Nephron progenitor cell (in vitro differentiated cells): ENCODE measurements around the gene USP7.

ENCODE experiments used
- DNase-seq: peaks from one replicate; pipeline ENCODE4 v3.0.0; 2021
- H3K27ac Mint-ChIP-seq: 2 replicates; pipeline ENCODE4 v1.8.0; 2021; ENCODE audit warnings: mild to moderate bottlenecking, moderate library complexity, mixed read lengths
- H3K27me3 Mint-ChIP-seq: 2 replicates; pipeline ENCODE4 v1.8.0; 2021; ENCODE audit warnings: mild to moderate bottlenecking, low read depth, mixed read lengths; ENCODE audit not compliant: poor library complexity
- H3K36me3 Mint-ChIP-seq: 2 replicates; pipeline ENCODE4 v1.8.0; 2021; ENCODE audit warnings: low read depth, mixed read lengths
- H3K4me1 Mint-ChIP-seq: 2 replicates; pipeline ENCODE4 v1.8.0; 2021; ENCODE audit warnings: mixed read lengths
- H3K4me3 Mint-ChIP-seq: 2 replicates; pipeline ENCODE4 v1.8.0; 2021; ENCODE audit warnings: mild to moderate bottlenecking, moderate library complexity, mixed read lengths
- H3K9me3 Mint-ChIP-seq: 2 replicates; pipeline ENCODE4 v1.8.0; 2021; ENCODE audit warnings: mild to moderate bottlenecking, moderate library complexity, mixed read lengths
- TF ChIP-seq, protein P1 (sequence below): fragments of 200-600 bp; sonication (generic); IDR thresholded peaks from 2 replicates; pipeline ENCODE4 v1.5.0; 2021; ENCODE audit warnings: antibody characterized with exemption

USP7 gene

DNA sequence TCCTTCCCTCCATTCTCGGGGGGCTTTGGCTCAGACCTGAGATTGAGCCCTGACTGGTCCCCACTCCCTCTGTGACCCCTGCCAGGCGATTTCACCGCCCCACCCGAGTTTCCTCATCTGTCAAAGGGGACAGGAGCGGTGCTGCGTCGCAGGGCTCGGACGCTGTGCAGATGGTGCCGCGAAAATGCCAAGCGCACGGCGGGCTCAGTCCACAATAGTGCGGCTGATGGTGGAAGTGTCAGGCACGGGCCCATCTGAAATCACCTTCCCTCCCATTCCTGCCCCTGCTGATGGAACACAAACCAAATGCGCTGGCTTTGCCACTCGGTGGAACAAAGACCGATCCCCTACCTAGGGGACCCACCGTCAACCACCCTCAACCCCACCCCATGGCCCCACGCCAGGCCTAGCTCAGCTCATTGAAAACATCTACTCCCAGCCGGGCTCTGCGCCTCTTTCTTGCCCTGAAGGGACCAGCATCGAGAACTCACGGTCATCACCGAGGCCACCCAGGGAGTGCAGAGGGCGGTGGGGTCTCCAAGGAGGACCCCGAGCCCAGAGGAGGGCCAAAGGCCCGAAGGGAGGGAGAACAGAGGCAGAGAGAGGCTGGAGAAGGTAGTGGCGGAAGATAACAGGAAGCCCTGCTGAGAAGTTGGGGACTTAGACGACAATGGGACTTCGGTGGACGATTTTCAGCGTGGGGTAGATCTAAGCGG is 96.3 kb downstream of the USP7 start:
- Mint-ChIP-seq H3K9me3 (no peaks in the 10 kb centered on the region), H3K4me1 (peaks cover 65% of the 10 kb centered on the region), H3K27me3 (peaks cover 3% of the 10 kb centered on the region), H3K27ac (peak overlapping the region; percentile 58), H3K36me3 (peaks cover under 1% of the 10 kb centered on the region), H3K4me3 (peak overlapping the region; percentile 93)
- TF ChIP-seq, protein P1, sequence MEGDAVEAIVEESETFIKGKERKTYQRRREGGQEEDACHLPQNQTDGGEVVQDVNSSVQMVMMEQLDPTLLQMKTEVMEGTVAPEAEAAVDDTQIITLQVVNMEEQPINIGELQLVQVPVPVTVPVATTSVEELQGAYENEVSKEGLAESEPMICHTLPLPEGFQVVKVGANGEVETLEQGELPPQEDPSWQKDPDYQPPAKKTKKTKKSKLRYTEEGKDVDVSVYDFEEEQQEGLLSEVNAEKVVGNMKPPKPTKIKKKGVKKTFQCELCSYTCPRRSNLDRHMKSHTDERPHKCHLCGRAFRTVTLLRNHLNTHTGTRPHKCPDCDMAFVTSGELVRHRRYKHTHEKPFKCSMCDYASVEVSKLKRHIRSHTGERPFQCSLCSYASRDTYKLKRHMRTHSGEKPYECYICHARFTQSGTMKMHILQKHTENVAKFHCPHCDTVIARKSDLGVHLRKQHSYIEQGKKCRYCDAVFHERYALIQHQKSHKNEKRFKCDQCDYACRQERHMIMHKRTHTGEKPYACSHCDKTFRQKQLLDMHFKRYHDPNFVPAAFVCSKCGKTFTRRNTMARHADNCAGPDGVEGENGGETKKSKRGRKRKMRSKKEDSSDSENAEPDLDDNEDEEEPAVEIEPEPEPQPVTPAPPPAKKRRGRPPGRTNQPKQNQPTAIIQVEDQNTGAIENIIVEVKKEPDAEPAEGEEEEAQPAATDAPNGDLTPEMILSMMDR, result no peak
- DNase-seq, result peak; percentile 45

- peak overlapping the region; percentile 93 for H3K4me3 Mint-ChIP-seq
- no peak overlapping the region for H3K27ac Mint-ChIP-seq
- H3K27me3 Mint-ChIP-seq, result peaks cover 3% of the 10 kb centered on the region
- TF ChIP-seq, protein P1, result no peak
- no peaks in the 10 kb centered on the region for H3K9me3 Mint-ChIP-seq
- peaks cover 4% of the 10 kb centered on the region for H3K36me3 Mint-ChIP-seq
- no peak for DNase-seq
- peaks cover 70% of the 10 kb centered on the region for H3K4me1 Mint-ChIP-seq
These were observed 96.9 kb downstream of the USP7 start for GRCh38 chr16:8866884-8867215.

GRCh38 chr16:8866118-8866883 is 97.4 kb downstream of the USP7 start:
- no peaks in the 10 kb centered on the region for H3K9me3 Mint-ChIP-seq
- H3K27me3 Mint-ChIP-seq, result peaks cover 3% of the 10 kb centered on the region
- H3K27ac Mint-ChIP-seq, result no peak overlapping the region
- TF ChIP-seq, protein P1, result no peak
- peak overlapping the region; percentile 93 for H3K4me3 Mint-ChIP-seq
- DNase-seq, result peak; percentile 60
- H3K4me1 Mint-ChIP-seq, result peaks cover 74% of the 10 kb centered on the region
- peaks cover 4% of the 10 kb centered on the region for H3K36me3 Mint-ChIP-seq

- H3K27ac Mint-ChIP-seq, result peak overlapping the region; percentile 85
These were observed 98.4 kb downstream of the USP7 start for GRCh38 chr16:8865145-8865882.

GRCh38 chr16:8864480-8865110 is 99.1 kb downstream of the USP7 start:
- TF ChIP-seq, protein P1, result no peak
- no peak for DNase-seq
- H3K27ac Mint-ChIP-seq, result peak overlapping the region; percentile 87
- no peaks in the 10 kb centered on the region for H3K9me3 Mint-ChIP-seq
- H3K27me3 Mint-ChIP-seq, result peaks cover 3% of the 10 kb centered on the region
- peaks cover 70% of the 10 kb centered on the region for H3K4me1 Mint-ChIP-seq
- peaks cover 4% of the 10 kb centered on the region for H3K36me3 Mint-ChIP-seq
- H3K4me3 Mint-ChIP-seq, result peak overlapping the region; percentile 54

More at GRCh38 chr16:8865145-8865882, 98.4 kb downstream of the USP7 start:
- peaks cover 4% of the 10 kb centered on the region for H3K36me3 Mint-ChIP-seq
- no peak for DNase-seq
- H3K27me3 Mint-ChIP-seq, result peaks cover 3% of the 10 kb centered on the region
- TF ChIP-seq, protein P1, result no peak
- H3K4me1 Mint-ChIP-seq, result peaks cover 71% of the 10 kb centered on the region
- no peaks in the 10 kb centered on the region for H3K9me3 Mint-ChIP-seq
- H3K4me3 Mint-ChIP-seq, result peak overlapping the region; percentile 54
